ENCODE results near the gene FSTL4.

DNA sequence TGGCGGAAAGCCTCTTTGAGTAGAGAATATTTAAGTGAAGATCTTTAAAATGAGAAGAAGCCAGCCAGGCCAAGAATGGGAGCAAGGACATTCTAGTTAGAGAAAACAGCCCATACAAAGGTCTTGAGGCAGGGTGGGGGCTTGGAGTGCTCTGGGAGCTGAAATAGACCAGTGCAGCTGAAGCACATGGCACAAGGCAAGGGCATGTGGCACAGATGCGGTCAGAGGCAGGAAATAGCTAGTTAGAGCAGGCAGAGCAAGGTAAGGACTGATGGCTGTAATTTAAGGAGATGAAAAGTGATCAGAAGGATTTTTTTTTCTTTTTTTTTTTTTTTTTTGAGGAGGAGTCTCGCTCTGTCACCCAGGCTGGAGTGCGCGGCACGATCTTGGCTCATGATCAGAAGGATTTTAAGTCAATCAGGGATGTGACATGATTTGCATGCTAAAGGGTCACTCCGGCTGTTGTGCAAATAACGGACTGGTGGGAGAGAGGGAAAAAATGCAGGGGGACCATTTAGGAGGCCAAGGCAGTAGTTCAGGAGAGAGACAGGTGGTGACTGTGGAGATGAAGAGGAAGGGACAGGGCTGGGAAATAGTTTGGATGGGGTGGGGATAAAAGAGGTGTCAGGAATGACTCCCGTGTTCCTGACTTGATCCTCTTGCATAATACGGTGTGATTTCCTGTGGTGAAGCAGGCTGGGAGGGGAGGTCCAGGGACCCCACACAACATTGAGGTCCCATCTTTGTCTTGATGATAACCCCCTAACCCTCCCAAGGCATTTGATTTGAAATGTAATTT lies 352.9 kb downstream of the FSTL4 start:
- TF ChIP-seq, protein P1, sequence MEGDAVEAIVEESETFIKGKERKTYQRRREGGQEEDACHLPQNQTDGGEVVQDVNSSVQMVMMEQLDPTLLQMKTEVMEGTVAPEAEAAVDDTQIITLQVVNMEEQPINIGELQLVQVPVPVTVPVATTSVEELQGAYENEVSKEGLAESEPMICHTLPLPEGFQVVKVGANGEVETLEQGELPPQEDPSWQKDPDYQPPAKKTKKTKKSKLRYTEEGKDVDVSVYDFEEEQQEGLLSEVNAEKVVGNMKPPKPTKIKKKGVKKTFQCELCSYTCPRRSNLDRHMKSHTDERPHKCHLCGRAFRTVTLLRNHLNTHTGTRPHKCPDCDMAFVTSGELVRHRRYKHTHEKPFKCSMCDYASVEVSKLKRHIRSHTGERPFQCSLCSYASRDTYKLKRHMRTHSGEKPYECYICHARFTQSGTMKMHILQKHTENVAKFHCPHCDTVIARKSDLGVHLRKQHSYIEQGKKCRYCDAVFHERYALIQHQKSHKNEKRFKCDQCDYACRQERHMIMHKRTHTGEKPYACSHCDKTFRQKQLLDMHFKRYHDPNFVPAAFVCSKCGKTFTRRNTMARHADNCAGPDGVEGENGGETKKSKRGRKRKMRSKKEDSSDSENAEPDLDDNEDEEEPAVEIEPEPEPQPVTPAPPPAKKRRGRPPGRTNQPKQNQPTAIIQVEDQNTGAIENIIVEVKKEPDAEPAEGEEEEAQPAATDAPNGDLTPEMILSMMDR (IDR thresholded peaks at IDR 0.05; ENCODE audit: borderline replicate concordance, extremely low read depth, low read length, poor library complexity, severe bottlenecking) = no peak
- TF ChIP-seq EZH2 (IDR thresholded peaks at IDR 0.05; ENCODE audit: borderline replicate concordance, low read depth, low read length, severe bottlenecking) = no peak
